K562 (cell line): ENCODE data around the gene EPN2. TPM values are rescaled to one million over a fixed set of nuclear protein-coding genes. Genes with fewer than 3 reads are reported as not detected.

Experiments
- CHD2 ChIP-seq: IDR thresholded peaks from 2 replicates; pipeline ENCODE4 v1.6.1; 2011; ENCODE audit warnings: low read depth, low read length
- PHF20 ChIP-seq: fragments of 450-650 bp; IDR thresholded peaks from 2 replicates; pipeline ENCODE4 v1.6.1; 2018; ENCODE audit not compliant: partially characterized antibody
- RAD21 ChIP-seq, 2 experiments: fragments of 250-450 bp in 1 of 2; fragments of 450-650 bp in 1 of 2; sonication (Bioruptor Pico) in 1 of 2; formaldehyde crosslinking in 1 of 2; IDR thresholded peaks in 1 of 2; conservative IDR thresholded peaks in 1 of 2; 2 replicates each; pipeline versions ENCODE4 v1.4.0 to v1.8.0; 2020 to 2022; ENCODE audit warnings: mild to moderate bottlenecking in 2 of 2, moderate library complexity in 1 of 2
- polyA plus RNA-seq, 8 experiments: library from polyadenylated mRNA; depleted of rRNA in 4 of 8; stranded (reverse) in 5 of 8; unstranded in 3 of 8; fragments of >200 nt; fragmentation: Nextera tagmentation in 2 of 8; fragmentation: Illumina TruSeq in 1 of 8; extraction: Ambion mirVana in 2 of 8; extraction: Trizol in 1 of 8; gene quantifications; 2 replicates each; pipeline versions ENCODE4 v1.2.1 to v1.2.3, GENCODE V29; 2011 to 2014; ENCODE audit warnings: inconsistent platforms in 1 of 8, missing spikeins in 1 of 8
- total RNA-seq, 7 experiments: library from RNA; depleted of rRNA in 6 of 7; stranded (reverse); fragments of >200 nt in 6 of 7; fragmentation: Illumina TruSeq in 2 of 7; extraction: Trizol in 2 of 7; gene quantifications; 2 replicates each; pipeline versions ENCODE4 v1.2.1 to v1.2.3, GENCODE V29; 2011 to 2021; ENCODE audit warnings: low replicate concordance in 1 of 7
- TF ChIP-seq, protein P1 (sequence below), 2 experiments: fragments of 450-650 bp; formaldehyde crosslinking in 1 of 2; IDR thresholded peaks; 2 replicates each; pipeline versions ENCODE4 v1.4.0 to v1.6.1; 2014 to 2020; ENCODE audit warnings: mild to moderate bottlenecking in 2 of 2, borderline replicate concordance in 1 of 2, low read depth in 1 of 2
- TF ChIP-seq, protein P2 (sequence below): fragments of 250-450 bp; sonication (Bioruptor Pico); IDR thresholded peaks from 2 replicates; pipeline ENCODE4 v1.5.0; 2020; ENCODE audit warnings: mild to moderate bottlenecking, borderline replicate concordance

The EPN2 gene
- total and polyA plus RNA-seq, 9 of the 15 experiments (the other 6 are each of a cell fraction or from before 2014, with no cell fraction given): 1.0 to 12.9 (median 8.9) TPM

DNA sequence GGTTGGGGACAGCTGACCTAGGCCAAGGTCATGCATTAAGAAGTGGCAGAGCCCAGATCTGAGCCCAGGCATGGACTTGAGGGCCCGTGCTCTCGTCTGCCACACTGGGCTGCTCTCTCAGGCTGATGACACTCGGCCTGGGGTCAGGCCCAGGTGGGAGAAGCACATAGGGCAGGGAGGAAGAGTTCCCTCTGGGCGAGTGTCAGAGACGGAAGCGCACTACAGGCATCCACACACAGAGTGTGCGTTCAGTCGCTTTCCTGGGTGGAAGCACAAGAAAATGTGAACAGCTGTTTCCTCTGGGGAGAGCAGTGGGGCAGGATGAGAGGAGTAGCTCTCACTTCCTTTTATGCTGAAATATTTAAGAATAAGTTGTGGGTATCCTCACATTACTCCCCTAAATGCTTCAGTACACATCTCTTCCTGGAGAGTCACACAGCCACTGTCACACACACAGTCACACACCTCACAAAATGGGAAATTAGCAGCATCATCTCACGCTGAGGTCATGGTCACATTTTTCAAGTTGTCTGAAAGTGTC lies 65.7 kb downstream of the EPN2 start (continued):
- TF ChIP-seq, protein P1, sequence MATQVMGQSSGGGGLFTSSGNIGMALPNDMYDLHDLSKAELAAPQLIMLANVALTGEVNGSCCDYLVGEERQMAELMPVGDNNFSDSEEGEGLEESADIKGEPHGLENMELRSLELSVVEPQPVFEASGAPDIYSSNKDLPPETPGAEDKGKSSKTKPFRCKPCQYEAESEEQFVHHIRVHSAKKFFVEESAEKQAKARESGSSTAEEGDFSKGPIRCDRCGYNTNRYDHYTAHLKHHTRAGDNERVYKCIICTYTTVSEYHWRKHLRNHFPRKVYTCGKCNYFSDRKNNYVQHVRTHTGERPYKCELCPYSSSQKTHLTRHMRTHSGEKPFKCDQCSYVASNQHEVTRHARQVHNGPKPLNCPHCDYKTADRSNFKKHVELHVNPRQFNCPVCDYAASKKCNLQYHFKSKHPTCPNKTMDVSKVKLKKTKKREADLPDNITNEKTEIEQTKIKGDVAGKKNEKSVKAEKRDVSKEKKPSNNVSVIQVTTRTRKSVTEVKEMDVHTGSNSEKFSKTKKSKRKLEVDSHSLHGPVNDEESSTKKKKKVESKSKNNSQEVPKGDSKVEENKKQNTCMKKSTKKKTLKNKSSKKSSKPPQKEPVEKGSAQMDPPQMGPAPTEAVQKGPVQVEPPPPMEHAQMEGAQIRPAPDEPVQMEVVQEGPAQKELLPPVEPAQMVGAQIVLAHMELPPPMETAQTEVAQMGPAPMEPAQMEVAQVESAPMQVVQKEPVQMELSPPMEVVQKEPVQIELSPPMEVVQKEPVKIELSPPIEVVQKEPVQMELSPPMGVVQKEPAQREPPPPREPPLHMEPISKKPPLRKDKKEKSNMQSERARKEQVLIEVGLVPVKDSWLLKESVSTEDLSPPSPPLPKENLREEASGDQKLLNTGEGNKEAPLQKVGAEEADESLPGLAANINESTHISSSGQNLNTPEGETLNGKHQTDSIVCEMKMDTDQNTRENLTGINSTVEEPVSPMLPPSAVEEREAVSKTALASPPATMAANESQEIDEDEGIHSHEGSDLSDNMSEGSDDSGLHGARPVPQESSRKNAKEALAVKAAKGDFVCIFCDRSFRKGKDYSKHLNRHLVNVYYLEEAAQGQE (IDR thresholded peaks at IDR 0.05; ENCODE audit: borderline replicate concordance): no peak
- TF ChIP-seq, protein P1 (CRISPR knock-in tag; IDR thresholded peaks at IDR 0.05; ENCODE audit: low read depth): no peak
- TF ChIP-seq CHD2 (no peak), RAD21 (CRISPR knock-in tag; conservative IDR thresholded peaks at IDR 0.05 in 1 of 2, IDR thresholded peaks at IDR 0.05 in 1 of 2) (no peak), PHF20 (no peak)
- TF ChIP-seq, protein P2, sequence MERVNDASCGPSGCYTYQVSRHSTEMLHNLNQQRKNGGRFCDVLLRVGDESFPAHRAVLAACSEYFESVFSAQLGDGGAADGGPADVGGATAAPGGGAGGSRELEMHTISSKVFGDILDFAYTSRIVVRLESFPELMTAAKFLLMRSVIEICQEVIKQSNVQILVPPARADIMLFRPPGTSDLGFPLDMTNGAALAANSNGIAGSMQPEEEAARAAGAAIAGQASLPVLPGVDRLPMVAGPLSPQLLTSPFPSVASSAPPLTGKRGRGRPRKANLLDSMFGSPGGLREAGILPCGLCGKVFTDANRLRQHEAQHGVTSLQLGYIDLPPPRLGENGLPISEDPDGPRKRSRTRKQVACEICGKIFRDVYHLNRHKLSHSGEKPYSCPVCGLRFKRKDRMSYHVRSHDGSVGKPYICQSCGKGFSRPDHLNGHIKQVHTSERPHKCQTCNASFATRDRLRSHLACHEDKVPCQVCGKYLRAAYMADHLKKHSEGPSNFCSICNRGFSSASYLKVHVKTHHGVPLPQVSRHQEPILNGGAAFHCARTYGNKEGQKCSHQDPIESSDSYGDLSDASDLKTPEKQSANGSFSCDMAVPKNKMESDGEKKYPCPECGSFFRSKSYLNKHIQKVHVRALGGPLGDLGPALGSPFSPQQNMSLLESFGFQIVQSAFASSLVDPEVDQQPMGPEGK (CRISPR knock-in tag): no peak
